Keratinocyte (primary cell): ENCODE data around the gene VARS1.
A peak's percentile ranks its signal among the peaks of the same experiment; 100 is the strongest.

ENCODE experiments used
- CTCF ChIP-seq, 3 experiments: IDR thresholded peaks in 1 of 3; conservative IDR thresholded peaks in 1 of 3; optimal IDR thresholded peaks in 1 of 3; 2 replicates in 2 of 3; 3 replicates in 1 of 3; pipeline versions ENCODE3 to v1.5.1; 2011; ENCODE audit warnings: low read length in 3 of 3, mild to moderate bottlenecking in 3 of 3, moderate library complexity in 2 of 3, control low read depth in 1 of 3, inconsistent platforms in 1 of 3; ENCODE audit not compliant: insufficient read depth in 2 of 3; ENCODE audit errors: extremely low read depth in 1 of 3
- EZH2 ChIP-seq: IDR thresholded peaks from one replicate; pipeline ENCODE4 v1.6.1; 2012; ENCODE audit warnings: inconsistent platforms, mild to moderate bottlenecking, low read length, moderate library complexity

DNA sequence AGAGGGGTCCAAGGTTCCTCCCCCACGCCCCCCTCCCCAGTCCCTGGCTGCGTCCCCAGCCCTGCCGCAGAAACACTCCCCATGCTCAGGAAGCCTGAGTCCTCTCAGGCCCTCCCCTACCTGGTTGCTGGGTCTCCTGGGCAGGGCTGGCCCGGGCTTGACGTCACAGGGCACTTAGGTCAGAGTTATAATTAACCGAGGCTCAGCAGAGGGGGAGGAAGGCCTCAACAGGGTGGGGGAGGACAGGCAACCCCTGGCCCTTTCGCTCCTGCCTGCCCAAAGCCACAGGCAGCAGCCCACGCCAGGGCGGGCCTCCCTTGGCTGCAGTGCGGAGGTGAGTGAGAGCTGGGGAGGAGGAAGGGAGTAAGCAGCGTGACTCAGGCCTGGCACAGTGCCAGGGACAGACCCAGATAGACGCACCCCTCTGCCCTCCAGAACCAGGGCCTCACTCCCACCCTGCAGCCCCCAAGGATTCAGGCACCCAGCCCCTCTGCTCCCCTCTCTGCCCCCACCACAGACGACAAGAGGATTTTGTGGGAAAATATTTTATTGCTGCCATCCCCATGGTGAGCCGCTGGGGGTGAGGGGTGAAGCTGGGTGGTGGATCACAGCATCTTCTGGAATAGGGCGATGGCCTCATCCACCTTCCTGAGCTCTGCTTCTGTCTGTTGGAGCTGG, 18.4 kb downstream of the VARS1 start, which contains the start of gene VWA7:
- TF ChIP-seq CTCF (optimal IDR thresholded peaks at IDR 0.05 in 1 of 3, IDR thresholded peaks at IDR 0.05 in 1 of 3, conservative IDR thresholded peaks at IDR 0.05 in 1 of 3; ENCODE audit: extremely low read depth in 1 of 3, insufficient read depth in 2 of 3, low read length in 3 of 3) = peak in 1 of 3 experiments; percentile 6
- no peak for TF ChIP-seq EZH2
